HT1080 (cell line): ENCODE results near the gene LRRC4C. TPM values are rescaled to one million over a fixed set of nuclear protein-coding genes. Genes with fewer than 3 reads are reported as not detected.
"Not testable (repeated sequence)": the region's sequence is repeated elsewhere in the genome, so short reads cannot be mapped to it uniquely, and the experiment has no call there.

Experiments
- DNase-seq: peaks from one replicate; pipeline ENCODE4 v3.0.0-alpha.2; 2015; ENCODE audit warnings: low read depth
- total RNA-seq: library from RNA; depleted of rRNA; stranded (reverse); fragments of >200 nt; shearing (Covaris generic); gene quantifications from 2 replicates; pipeline ENCODE4 v1.2.3, GENCODE V29; 2014

LRRC4C gene
- total RNA-seq, 1 experiment from 2014 or later: not detected

- no peak for DNase-seq
Measured at GRCh38 chr11:40253166-40253565, 1206.3 kb downstream of the LRRC4C start.

GRCh38 chr11:40252236-40252635 is 1207.2 kb downstream of the LRRC4C start:
- no peak for DNase-seq

- no peak for DNase-seq
Measured at GRCh38 chr11:40246983-40247382, 1212.5 kb downstream of the LRRC4C start.

GRCh38 chr11:40241524-40242051 is 1217.9 kb downstream of the LRRC4C start:
- DNase-seq: peak; percentile 15

GRCh38 chr11:40240284-40240683 is 1219.2 kb downstream of the LRRC4C start:
- no peak for DNase-seq

- no peak for DNase-seq
Measured at GRCh38 chr11:40236526-40236925, 1222.9 kb downstream of the LRRC4C start.

- no peak for DNase-seq
Measured at GRCh38 chr11:40235841-40236240, 1223.6 kb downstream of the LRRC4C start.

- DNase-seq: no peak
Measured at GRCh38 chr11:40230821-40231220, 1228.6 kb downstream of the LRRC4C start.

GRCh38 chr11:40228662-40229061 is 1230.8 kb downstream of the LRRC4C start:
- DNase-seq: no peak

- no peak for DNase-seq
Measured at GRCh38 chr11:40227730-40228129, 1231.7 kb downstream of the LRRC4C start.

- DNase-seq: no peak
Measured at GRCh38 chr11:40226654-40227053, 1232.8 kb downstream of the LRRC4C start.

GRCh38 chr11:40223596-40224330 is 1235.7 kb downstream of the LRRC4C start:
- DNase-seq: no peak

- DNase-seq: no peak
Measured at GRCh38 chr11:40219401-40219800, 1240.1 kb downstream of the LRRC4C start.

- DNase-seq: no peak
Measured at GRCh38 chr11:40215556-40215955, 1243.9 kb downstream of the LRRC4C start.

- no peak for DNase-seq
Measured at GRCh38 chr11:40207416-40207815, 1252.0 kb downstream of the LRRC4C start.

GRCh38 chr11:40204228-40204627 is 1255.2 kb downstream of the LRRC4C start:
- no peak for DNase-seq

- DNase-seq: no peak
Measured at GRCh38 chr11:40203606-40204005, 1255.8 kb downstream of the LRRC4C start.

- no peak for DNase-seq
Measured at GRCh38 chr11:40202589-40203270, 1256.7 kb downstream of the LRRC4C start.

- DNase-seq: not testable (repeated sequence)
Measured at GRCh38 chr11:40192590-40192989, 1266.9 kb downstream of the LRRC4C start.

GRCh38 chr11:40190294-40190693 is 1269.2 kb downstream of the LRRC4C start:
- DNase-seq: no peak

- no peak for DNase-seq
Measured at GRCh38 chr11:40188848-40189247, 1270.6 kb downstream of the LRRC4C start.

- DNase-seq: no peak
Measured at GRCh38 chr11:40187295-40187694, 1272.2 kb downstream of the LRRC4C start.
